Activated gamma-delta T cell treated with Interleukin-2 at 50 U/mL for 16 hours (primary cell): ENCODE measurements around the gene LRRIQ3.
"Not testable (repeated sequence)": the region's sequence is repeated elsewhere in the genome, so short reads cannot be mapped to it uniquely, and the experiment has no call there.

Source experiments
- DNase-seq: peaks from one replicate; pipeline ENCODE4 v3.0.0-alpha.2; 2020

The LRRIQ3 gene, protein sequence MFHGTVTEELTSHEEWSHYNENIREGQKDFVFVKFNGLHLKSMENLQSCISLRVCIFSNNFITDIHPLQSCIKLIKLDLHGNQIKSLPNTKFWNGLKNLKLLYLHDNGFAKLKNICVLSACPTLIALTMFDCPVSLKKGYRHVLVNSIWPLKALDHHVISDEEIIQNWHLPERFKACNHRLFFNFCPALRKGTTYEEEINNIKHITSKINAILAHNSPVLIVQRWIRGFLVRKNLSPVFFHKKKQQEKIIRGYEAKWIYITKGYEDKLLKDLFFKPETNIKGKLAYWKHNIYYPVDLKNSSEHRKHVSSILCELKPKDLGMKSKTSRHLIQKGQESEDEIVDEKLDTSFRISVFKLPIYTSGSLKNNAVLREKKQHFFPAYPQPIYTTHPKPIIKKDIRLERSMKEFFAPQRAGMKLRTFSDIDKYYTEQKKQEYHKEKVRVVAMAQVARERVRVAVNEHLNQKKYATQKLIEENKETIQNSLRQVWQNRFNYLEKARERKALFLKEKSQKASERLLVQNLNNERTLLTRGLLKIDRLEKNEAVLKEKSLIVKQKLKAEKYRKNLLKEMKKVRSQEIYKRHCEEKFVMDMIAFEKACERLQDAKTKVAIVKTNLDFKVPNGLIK

DNA sequence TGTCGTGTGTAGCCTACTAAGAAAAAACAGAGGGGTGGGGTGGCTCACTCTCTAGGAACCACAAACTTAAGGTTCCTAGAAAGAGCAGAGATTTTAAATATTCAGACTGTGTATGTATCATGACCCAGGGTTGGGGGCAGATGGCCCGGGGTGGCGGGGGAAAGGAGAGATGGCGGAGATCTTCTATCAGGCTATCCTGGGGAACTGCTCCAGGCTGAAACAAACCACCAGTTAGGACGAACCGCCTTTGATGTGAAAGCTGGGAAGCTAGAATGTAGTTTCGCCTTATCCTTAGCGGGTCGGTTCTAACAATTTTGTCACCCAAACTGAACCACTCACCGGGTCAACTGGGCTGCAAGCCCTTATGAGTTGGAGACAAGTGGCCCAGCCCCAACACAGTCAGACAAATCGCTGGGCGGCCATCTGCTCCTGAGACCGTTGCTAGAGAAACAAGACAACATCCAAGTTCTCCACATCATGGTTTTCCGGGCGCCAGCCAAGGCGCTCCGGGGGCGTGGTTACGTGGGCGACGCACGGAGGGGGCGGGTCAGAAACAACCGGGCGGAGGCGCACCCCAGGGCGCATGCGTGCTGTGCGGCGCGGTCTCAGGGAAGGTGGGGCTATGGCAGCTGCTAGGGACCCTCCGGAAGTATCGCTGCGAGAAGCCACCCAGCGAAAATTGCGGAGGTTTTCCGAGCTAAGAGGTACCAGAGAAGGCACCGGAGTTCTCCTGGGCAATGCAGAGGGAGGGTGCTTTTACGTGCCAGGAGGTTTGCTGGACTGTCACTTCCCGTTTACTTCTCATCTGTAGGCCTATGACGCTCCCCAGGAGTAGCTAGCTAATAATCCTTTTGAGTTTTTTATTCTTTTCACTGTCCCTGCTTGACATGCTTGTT, at the start of gene LRRIQ3, which contains the start of gene FPGT:
LRRIQ3 (minus strand) TSS at position 520 of the 896 bp plus-strand sequence. CDS start 14,492 bp downstream, outside the sequence.
FPGT (plus strand) TSS at position 586 of the 896 bp plus-strand sequence; CDS start at position 623, 37 bp downstream.
- peak; percentile 96 for DNase-seq

DNA sequence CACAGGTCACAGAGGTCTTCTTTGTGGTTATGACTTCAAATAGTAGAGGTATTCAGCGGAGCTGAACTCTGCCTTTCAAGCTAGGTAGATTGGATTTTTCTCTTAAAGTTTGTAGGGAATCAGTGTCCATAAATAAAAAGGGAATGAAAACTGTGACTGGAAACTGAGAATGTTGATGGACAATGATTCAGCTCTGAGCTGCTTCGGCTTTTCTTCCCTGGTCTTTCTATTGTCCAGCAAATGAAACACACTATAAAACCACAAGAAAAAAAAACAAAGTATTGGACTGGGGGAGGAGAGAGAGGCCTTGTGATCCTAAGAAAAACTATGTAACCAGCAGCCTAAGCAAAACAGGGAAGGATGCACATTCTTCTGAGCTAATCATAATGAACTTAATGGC, 48.3 kb upstream of the LRRIQ3 start:
- DNase-seq, result no peak

DNA sequence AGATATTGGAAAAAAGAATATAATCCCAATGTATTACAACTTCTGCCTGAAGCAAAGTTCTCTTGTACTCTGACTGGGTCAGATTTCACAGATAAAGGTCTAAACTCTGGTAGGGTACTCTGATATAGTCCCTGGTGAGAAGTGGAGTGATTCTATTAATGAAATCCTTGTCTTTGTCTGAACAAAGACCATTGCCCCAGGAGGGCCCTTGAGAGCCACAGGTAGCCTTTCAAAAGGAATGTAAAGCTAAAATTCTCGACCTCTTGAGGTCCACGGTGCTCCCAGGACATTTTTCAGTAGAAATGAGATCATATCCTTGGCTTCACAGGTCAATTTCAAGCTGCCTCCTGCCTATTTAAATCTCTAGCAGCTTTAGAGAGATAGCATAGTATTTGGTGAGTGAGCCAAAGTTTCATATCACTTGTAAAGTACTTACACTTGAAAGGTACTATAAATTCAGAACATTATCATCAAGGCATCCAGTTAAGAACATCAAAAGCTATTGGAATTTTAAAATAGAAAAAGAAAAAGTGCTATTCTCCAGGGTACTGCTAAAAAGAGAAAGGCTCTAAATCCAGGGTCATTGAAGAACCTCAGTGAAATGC, 47.3 kb upstream of the LRRIQ3 start:
- no peak for DNase-seq

DNA sequence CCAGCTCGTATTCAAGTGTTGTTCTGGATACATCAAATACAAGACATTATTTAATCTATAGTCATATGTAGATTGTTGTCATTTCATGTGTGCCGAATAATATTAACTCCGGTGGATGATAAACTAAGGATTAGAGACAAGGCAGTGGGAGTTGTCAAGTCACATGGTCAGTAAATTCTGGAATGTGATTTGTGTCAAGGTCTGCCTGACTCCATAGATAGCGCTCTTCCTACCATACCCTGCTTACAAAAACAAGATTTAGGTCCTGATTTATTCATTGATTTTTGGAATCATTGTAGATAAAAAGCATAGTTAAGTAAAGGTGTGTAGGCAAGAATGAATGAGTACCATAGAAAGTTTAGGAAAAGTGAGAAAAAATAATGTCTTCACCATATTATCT, 39.8 kb upstream of the LRRIQ3 start:
- no peak for DNase-seq

DNA sequence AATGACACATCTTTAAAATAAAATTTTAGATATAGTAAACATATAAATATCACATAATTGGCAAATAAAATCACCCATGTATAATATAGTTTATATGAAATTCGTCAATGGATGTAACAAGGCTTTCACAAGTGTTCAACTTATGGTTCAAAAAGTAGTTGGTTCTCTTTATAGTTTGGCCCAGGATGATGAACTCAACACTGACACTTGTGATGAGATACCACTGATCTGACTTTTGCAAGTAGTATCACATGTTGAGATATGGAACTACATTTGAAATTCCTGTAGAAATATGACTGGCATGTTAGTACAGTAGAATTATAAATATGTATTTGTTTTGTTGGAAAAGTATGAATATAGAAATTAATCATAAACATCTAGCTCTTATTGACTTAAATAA, 39.1 kb upstream of the LRRIQ3 start:
- no peak for DNase-seq

DNA sequence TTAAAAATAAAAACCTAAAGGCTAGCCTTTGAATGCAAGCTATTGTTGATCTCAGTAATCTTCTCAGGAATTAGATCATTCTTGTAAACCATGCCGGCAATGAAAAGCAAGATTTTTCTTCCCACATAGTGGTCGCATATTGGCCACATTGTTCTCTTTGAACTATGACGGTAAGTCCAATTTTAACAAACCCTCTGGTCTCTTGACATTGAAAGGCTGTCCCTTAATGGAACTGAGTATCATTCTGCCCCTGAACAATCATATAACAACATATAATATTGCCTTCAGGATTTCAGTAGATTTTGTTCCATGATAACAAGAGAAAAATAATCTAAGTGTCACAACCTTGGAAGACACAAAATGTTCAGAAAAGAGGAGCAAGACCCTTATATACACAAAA, 38.5 kb upstream of the LRRIQ3 start:
- no peak for DNase-seq

DNA sequence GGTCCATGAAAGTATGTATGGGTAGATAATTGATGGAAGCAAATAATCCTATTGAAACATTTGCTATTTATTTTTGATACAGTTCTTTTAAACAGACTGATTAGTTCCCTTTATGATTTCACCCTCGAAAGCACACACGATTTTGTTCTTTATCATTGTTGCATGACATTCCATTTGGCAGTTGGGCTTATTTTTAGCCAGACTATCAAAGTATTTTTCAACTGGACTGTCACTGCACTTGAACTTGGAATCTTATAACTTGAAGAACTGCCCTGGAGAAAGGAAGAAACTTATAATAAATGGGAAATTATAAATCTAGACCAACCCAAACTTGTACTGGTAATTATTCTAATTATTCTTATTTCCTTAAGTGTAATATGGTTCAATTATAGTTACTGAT, 37.2 kb upstream of the LRRIQ3 start, which contains the start of gene TNNI3K:
TNNI3K (plus strand) TSS at position 235 of the 400 bp plus-strand sequence; CDS start at position 300, 65 bp downstream.
- no peak for DNase-seq

DNA sequence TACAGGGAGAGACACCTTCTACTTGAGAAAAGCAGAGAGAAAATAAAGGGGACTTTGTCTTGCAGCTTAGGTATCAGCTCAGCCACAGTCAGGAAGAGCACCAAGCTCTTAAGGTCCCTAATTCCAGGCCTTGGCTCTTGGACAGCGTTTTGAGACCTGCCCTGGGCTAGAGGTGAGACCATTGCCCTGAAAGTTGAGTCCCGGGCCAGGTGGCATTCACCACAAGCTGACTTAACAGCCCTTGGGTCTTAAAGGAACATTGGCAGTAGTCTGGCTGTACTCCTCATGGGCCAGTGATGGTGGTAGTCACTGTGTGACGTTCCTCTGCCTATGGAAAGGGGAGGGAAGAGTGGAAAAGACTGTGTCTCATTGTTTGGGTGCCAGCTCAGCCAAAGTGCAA, 25.5 kb upstream of the LRRIQ3 start:
- no peak for DNase-seq

DNA sequence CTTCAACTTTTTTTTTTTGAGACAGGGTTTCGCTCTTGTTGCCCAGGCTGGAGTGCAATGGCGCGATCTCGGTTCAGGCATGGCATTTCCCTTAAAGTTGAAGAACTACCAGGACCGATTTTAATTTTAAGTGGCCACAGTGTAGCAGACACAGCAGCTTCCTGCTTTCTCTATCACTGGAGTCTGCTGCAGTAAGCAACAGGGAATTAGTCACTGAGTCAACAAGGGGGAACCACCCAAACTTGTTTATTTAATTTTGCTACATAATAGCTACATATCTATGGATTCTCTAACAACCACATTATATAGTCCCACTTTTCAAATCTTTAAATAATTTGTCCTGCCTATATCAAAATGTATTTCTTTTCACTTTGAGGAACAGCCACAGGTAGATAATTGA, 24.7 kb upstream of the LRRIQ3 start:
- no peak for DNase-seq

DNA sequence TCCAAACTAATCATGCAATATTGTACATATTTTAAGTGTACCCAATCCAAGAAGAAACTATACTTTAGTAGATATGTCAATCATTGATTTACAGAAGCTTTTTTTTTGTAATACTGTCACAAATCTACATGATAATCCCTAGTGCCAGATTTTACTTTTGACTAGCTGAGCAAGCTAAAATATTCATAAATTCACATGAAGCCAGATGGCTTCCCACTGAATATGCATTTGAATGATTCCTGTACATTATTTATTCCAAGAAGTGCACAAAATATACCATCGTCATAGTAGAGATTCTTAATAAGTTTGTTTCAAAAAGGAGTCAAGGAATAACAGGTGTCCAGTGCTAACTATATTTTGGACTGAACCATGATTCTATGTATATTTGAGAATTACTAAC, 17.3 kb upstream of the LRRIQ3 start:
- no peak for DNase-seq

DNA sequence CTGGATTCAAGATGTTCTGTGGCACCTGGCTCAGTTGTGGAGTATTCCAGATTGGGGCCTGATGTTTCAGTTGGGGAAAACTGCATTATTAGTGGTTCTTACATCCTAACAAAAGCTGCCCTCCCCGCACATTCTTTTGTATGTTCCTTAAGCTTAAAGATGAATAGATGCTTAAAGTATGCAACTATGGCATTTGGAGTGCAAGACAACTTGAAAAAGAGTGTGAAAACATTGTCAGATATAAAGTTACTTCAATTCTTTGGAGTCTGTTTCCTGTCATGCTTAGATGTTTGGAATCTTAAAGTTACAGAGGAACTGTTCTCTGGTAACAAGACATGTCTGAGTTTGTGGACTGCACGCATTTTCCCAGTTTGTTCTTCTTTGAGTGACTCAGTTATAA, 7.3 kb upstream of the LRRIQ3 start:
- DNase-seq, result no peak

DNA sequence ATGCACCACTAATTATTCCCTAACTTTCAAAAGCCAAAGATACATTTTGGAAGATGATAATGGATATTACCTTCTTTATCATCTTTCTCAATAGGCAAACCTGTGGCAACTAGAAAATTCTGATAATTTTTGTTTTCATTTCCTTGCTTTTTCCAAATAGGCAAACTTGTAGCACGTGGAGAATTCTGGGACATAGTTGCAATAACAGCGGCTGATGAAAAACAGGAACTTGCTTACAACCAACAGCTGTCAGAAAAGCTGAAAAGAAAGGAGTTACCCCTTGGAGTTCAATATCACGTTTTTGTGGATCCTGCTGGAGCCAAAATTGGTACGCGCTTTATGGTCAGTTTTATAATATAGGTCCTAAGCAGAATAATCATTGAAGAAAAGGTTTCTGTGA, 1.5 kb upstream of the LRRIQ3 start:
- no peak for DNase-seq

DNA sequence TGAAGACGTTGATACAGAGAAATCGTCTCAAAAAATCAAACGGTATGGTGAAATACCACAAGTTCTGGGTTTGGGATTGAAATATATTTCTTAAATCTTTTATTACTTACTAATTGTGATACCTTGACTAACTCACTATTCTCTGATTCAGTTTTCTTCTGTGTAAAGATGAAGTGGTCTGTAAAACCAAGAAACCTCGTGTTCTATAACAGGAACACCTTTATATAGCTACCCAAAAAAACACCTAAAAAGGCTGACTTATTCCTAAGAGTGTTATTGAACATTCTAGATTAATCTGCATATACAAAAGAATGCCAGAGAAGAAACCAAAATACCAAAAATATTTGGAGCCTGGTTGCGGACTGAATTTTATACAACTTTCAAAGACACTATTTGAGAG, 721 bp downstream of the LRRIQ3 start:
- no peak for DNase-seq

DNA sequence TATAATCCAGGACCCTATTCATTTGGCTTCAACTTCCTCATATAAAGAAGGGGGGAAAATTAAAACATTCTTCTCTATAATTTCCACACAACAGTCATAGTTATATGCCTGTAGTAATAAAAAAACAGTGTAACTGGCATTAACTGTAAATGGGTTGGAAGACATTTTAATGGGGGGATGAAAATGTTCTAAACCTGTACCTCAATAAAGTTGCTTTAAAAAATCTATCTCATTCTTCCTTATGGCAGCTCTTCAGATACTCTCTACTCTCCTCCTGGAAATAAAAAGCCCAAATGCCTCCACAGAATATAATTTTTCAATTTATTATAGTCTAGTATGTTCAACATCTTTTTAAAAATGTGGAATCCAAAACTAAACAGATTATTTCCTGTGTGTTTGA, 2.6 kb downstream of the LRRIQ3 start:
- no peak for DNase-seq

DNA sequence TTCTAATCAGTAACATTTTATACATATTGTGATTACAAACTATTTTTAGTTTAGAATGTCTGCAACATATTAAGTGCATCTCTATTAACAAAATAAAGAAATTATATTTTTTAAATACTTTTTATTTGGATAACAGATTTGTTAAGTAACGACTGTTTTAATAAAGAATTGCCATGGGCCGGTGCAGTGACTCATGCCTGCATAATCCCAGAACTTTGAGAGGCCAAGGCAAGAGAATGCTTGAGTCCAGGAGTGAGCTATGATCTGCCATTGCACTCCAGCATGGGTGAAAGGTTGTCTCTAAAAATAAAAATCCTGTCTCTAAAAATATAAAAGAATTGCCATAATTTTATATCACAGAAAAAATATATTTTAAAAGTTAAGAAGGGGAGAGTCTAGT, 4.1 kb downstream of the LRRIQ3 start:
- DNase-seq, result no peak

DNA sequence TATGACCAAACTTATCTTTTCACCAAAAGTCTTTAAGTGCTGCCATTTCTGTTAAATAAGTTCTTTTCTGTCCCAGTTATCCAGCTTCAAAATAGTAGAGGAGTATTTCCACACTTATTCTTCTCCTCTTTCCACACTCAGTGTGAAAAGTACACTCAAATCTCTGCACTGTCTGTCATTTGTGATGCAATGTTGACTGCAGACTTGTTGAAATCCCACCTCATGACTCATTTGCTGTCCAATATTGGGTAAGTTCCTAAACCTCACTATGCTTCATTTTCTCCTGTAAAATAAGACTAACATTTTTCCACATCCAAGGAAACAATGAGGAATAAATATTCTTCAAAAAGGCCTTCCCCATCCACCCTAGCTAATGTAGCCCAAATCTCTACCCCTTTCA, 17.5 kb downstream of the LRRIQ3 start:
- no peak for DNase-seq

DNA sequence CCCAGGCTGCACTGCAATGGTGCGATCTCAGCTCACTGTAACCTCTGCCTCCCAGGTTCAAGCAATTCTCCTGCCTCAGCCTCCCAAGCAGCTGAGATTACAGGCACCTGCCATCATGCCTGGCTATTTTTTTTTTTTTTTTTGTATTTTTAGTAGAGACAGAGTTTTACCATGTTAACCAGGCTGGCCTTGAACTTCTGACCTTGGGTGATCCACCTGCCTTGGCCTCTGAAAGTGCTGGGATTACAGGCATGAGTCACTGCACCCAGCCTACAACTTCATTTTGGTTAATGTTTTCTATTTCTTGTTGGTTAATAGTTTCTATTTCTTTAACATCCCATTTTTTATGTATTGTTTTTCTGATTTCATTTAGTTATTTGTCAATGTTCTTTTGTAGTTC, 23.6 kb downstream of the LRRIQ3 start:
- not testable (repeated sequence) for DNase-seq

DNA sequence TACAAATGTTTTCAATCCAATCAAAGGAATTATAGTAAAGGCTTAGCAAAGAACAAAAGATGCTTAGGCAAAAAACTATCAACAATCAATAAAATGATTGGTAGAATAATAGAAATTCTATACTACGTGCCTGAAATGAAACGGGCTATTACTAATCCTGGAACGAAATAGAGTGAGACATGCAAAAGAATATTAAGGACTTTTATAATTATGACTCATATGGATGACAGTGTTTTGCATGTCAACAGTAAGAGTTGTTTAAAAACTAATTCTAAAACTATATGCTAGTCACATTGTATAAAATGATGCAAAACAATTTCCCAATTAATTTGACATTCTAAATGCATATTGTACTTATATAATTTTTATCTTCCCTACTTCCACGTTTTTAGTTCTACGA, 35.6 kb downstream of the LRRIQ3 start:
- DNase-seq, result no peak

DNA sequence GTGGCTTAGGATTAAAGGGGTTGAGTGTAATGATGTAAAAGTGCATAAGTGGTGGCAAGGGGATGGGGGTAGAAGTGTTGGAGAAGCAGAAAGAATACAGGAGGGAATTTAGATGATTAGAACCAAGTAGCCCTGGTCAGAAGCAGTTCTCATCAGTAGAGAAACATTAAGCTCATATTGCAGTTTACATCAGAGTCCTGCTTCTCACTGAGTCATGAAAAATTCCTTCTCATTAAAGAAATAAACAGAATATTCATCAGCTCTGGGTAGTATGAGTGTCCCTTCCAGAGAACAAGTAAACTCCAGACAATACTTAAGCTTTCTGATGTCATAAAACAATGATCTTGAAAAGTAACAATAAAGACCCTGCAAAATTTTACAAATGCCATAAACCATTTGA, 36.5 kb downstream of the LRRIQ3 start:
- no peak for DNase-seq

DNA sequence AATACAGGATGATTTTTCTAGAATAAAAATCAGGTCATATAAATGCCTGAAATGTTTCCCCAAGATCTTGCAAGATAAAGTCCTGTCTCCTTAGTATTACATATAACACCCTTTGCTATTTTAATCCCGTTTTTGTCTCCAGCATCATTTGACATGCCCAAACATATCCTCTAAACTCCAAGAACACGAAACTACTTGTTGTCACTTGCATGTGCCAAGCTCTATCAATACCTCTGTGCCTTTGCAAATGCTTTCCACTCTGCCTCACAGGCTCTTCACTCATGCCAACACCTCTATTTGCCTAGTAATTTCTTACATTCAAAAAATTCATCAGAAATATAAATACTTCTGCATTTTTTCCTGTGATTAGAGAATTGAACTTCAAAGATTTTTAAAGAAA, 37.9 kb downstream of the LRRIQ3 start:
- no peak for DNase-seq

DNA sequence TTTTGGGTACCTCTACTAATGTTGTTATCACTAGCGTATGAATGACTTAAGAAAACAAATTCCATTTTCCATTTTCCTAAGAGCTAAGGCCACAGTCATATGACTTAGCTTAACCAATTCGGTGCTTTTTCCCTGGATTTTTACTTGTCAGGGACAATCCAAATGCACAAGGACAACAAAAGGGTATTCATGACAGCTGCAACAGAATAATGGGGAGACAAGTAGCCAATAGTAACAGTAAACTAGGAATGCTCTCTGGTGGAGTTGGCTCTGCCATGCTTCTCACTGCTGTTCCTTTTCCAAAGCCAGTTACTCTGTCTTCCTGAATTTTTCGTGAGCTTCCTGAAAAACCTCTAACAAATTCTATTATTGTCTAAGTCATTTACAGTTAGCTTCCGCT, 52.9 kb downstream of the LRRIQ3 start:
- no peak for DNase-seq

DNA sequence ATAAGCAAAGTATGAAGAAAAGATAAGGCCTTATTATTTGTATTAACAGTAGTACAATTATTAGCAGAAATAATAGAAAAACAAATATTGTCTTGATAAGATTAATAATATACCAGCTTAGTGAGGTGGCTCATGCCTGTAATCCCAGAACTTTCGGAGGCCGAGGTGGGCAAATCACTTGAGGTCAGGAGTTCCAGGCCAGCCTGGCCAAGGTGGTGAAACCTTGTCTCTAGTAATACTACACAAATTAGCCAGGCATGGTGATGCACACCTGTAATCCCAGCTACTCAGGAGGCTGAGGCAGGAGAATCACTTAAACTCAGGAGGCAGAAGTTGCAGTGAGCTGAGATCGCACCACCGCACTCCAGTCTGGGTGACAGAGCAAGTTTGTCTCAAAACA, 80.6 kb downstream of the LRRIQ3 start:
- DNase-seq, result not testable (repeated sequence)

DNA sequence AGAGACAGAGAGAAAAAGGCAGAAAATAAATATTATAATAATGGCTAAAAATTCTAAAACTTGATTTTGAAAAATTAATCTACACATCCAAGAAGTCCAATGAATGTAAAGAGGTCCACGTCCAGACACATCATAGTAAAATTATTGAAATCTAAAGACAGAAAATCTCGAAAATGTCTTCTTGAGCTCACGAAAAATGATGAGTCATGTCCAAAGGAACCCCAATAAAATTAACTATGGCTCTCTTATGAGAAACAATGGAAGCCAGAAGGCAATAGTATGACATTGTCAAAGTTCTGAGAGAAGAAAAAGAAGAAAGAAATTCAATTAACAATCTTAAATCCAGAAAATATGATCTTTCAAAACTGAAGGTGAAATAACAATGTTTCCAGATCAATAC, 84.6 kb downstream of the LRRIQ3 start:
- no peak for DNase-seq
